ENCODE measurements around the gene RBMXL3.
"Not testable (repeated sequence)": the region's sequence is repeated elsewhere in the genome, so short reads cannot be mapped to it uniquely, and the experiment has no call there.

Gene RBMXL3

GRCh38 chrX:115183980-115184379 lies 5.2 kb upstream of the RBMXL3 start:
- H3K4me3 ChIP-seq (ENCODE audit: low read depth, low read length) = no peak overlapping the region
- no peak for TF ChIP-seq CTCF (IDR thresholded peaks at IDR 0.05; ENCODE audit: insufficient read depth, low read depth, low read length, missing control alignments)
- DNase-seq (ENCODE audit: low read depth) = no peak

- TF ChIP-seq CTCF (IDR thresholded peaks at IDR 0.05; ENCODE audit: insufficient read depth, low read depth, low read length, missing control alignments) = no peak
- DNase-seq (ENCODE audit: low read depth) = no peak
- no peak overlapping the region for H3K4me3 ChIP-seq (ENCODE audit: low read depth, low read length)
Measured at GRCh38 chrX:115189646-115190635, 731 bp downstream of the RBMXL3 start.

DNA sequence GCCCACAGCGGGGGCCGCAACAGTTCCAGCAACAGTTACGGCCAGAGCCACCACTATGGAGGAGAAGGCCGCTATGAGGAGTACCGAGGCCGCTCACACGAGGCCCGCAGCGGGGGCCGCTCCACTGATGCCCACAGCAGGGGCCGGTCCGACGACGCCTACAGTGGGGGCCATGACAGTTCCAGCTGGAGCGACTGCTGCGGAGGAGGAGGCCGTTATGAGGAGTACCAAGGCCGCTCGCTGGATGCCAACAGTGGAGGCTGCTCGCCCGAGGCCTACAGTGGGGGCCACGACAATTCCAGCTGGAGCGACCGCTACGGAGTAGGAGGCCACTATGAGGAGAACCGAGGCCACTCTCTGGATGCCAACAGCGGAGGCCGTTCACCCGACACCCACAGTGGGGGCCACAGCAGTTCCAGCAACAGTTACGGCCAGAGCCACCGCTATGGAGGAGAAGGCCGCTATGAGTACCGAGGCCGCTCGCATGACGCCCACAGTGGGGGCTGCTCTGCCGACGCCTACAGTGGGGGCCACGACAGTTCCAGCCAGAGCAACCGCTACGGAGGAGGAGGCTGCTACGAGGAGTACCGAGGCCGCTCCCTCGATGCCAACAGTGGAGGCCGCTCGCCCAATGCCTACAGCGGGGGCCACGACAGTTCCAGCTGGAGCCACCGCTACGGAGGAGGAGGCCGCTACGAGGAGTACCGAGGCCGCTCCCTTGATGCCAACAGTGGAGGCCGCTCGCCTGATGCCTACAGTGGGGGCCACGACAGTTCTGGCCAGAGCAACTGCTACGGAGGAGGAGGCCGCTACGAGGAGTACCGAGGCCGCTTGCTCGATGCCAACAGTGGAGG lies 1.7 kb downstream of the RBMXL3 start:
- no peak for DNase-seq (ENCODE audit: low read depth)
- TF ChIP-seq CTCF (IDR thresholded peaks at IDR 0.05; ENCODE audit: insufficient read depth, low read depth, low read length, missing control alignments) = no peak
- no peak overlapping the region for H3K4me3 ChIP-seq (ENCODE audit: low read depth, low read length)

DNA sequence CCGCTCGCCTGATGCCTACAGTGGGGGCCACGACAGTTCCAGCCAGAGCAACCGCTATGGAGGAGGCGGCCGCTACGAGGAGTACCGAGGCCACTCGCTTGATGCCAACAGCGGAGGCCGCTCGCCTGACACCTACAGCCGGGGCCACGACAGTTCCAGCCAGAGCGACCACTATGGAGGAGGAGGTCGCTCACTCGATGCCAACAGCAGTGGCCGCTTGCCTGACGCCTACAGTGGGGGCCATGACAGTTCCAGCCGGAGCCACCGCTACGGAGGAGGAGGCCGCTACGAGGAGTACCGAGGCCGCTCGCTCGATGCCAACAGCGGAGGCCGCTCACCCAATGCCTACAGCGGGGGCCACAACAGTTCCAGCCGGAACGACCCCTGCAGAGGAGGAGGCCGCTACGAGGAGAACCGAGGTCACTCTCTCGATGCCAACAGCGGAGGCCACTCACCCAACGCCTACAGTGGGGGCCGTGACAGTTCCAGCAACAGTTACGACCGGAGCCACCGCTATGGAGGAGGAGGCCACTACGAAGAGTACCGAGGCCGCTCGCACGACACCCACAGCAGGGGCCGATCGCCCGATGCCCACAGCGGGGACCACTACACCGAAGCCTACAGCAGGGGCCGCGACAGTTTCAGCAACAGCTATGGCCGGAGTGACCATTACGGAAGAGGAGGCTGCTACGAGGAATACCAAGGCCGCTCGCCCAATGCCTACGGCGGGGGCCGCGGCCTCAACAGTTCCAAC lies 2.5 kb downstream of the RBMXL3 start:
- DNase-seq (ENCODE audit: low read depth) = no peak
- no peak overlapping the region for H3K4me3 ChIP-seq (ENCODE audit: low read depth, low read length)
- TF ChIP-seq CTCF (IDR thresholded peaks at IDR 0.05; ENCODE audit: insufficient read depth, low read depth, low read length, missing control alignments) = no peak

GRCh38 chrX:115192244-115192700 lies 3.1 kb downstream of the RBMXL3 start:
- H3K4me3 ChIP-seq (ENCODE audit: low read depth, low read length) = no peak overlapping the region
- TF ChIP-seq CTCF (IDR thresholded peaks at IDR 0.05; ENCODE audit: insufficient read depth, low read depth, low read length, missing control alignments) = no peak
- no peak for DNase-seq (ENCODE audit: low read depth)

DNA sequence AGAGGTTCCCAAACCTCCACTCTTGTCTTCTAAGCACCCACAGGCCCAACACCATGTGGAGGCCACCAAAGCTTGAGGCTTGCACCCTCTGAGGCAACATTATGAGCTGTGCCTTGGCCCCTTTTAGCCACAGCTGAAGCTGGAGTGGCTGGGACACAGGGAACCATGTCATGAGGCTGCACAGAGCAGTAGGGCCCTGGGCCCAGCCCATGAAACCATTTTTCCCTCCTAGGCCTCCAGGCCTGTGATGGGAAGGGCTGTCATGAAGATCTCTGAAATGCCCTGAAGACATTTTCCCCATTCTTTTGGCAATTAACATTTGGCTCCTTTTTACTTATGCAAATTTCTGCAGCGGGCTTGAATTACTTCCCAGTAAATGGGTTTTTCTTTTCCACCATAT lies 14.8 kb downstream of the RBMXL3 start:
- DNase-seq (ENCODE audit: low read depth) = no peak
- H3K4me3 ChIP-seq (ENCODE audit: low read depth, low read length) = no peak overlapping the region
- no peak for TF ChIP-seq CTCF (IDR thresholded peaks at IDR 0.05; ENCODE audit: insufficient read depth, low read depth, low read length, missing control alignments)

DNA sequence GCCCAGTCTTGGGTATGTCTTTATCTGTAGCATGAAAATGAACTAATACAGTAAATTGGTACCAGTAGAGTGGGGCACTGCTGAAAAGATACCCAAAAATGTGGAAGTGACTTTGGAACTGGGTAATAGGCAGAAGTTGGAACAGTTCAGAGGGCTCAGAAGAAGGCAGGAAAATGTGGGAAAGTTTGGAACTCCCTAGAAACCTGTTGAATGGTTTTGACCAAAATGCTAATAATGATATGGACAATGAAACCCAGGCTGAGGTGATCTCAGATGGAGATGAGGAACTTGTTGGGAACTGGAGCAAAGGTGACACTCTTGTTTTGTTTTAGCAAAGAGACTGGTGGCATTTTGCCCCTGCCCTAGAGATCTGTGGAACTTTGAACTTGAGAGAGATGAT lies 20.3 kb downstream of the RBMXL3 start:
- not testable (repeated sequence) for DNase-seq (ENCODE audit: low read depth); H3K4me3 ChIP-seq (ENCODE audit: low read depth, low read length)
